Mucosa of descending colon (tissue), 3 donors: ENCODE results near the gene KLHL34. TPM values are rescaled to one million over a fixed set of nuclear protein-coding genes. Genes with fewer than 3 reads are reported as not detected.

Experiments
- ATAC-seq: fragments of 200-7000 bp; cut with Tn5 transposase; one replicate; pipeline ENCODE4 v1.9.1; 2020; ENCODE audit warnings: mild to moderate bottlenecking, moderate library complexity
- DNase-seq, 3 donors: peaks; one replicate each; pipeline ENCODE4 v3.0.0-alpha.2; 2020
- H3K36me3 ChIP-seq: fragments of 200-600 bp; one replicate; pipeline ENCODE4 v1.8.0; 2021; ENCODE audit warnings: low read depth, mild to moderate bottlenecking
- H3K4me1 ChIP-seq: fragments of 200-600 bp; one replicate; pipeline ENCODE4 v1.8.0; 2021; ENCODE audit warnings: low read depth, mild to moderate bottlenecking
- H3K4me3 ChIP-seq: fragments of 200-600 bp; one replicate; pipeline ENCODE4 v1.8.0; 2021; ENCODE audit warnings: mild to moderate bottlenecking
- H3K9me3 ChIP-seq: fragments of 200-600 bp; one replicate; pipeline ENCODE4 v1.8.0; 2021; ENCODE audit warnings: mild to moderate bottlenecking
- CTCF ChIP-seq: fragments of 200-600 bp; IDR thresholded peaks from one replicate; pipeline ENCODE4 v1.8.0; 2022; ENCODE audit warnings: antibody characterized with exemption, mild to moderate bottlenecking
- intact Hi-C, 2 donors: fragments of 100-400 bp; cut with DNase I in 1 of 2; cut with micrococcal nuclease in 1 of 2; formaldehyde crosslinking; loops; one replicate each; pipeline versions ENCODE4 v1.11.0 to v1.11.1; 2022; cut with DNase I, micrococcal nuclease
- total RNA-seq, 3 donors: library from RNA; stranded (reverse); fragmentation: NEBNext Ultra II Directional in 2 of 3; extraction: Animal tissue kit (Norgen Biotek cat#: 25700) in 2 of 3; gene quantifications; one replicate each; pipeline versions ENCODE4 v1.2.1 to v1.2.4, GENCODE V29; 2021 to 2023
- donor health status: DM: no; HTN: no; CAD: no; lungs with moderate emphysema.
- donor health status: DM: no; HTN: no; CAD: no.
- donor health status: DM: no; HTN: yes; CAD: no.

Gene KLHL34
- total RNA-seq, 3 donors from 2014 or later, result 1.6 to 2.5 (median 2.1) TPM

GRCh38 chrX:21674430-21675186 is 16.5 kb upstream of the KLHL34 start:
- no peaks in the 10 kb centered on the region for H3K36me3 ChIP-seq
- no peak for DNase-seq
- ATAC-seq, result peak; percentile 84
- no peak for TF ChIP-seq CTCF
- H3K9me3 ChIP-seq, result no peaks in the 10 kb centered on the region
- intact Hi-C loops, result no loop called here
- H3K4me3 ChIP-seq, result no peak overlapping the region
- no peaks in the 10 kb centered on the region for H3K4me1 ChIP-seq

GRCh38 chrX:21666679-21667078 is 8.5 kb upstream of the KLHL34 start:
- intact Hi-C loops, result no loop called here
- ATAC-seq (no peak), DNase-seq (no peak)
- no peaks in the 10 kb centered on the region for H3K9me3 ChIP-seq
- no peaks in the 10 kb centered on the region for H3K36me3 ChIP-seq
- no peaks in the 10 kb centered on the region for H3K4me1 ChIP-seq
- H3K4me3 ChIP-seq, result no peak overlapping the region
- no peak for TF ChIP-seq CTCF

GRCh38 chrX:21666252-21666651 is 8.1 kb upstream of the KLHL34 start:
- H3K9me3 ChIP-seq, result no peaks in the 10 kb centered on the region
- DNase-seq, result no peak
- no peaks in the 10 kb centered on the region for H3K4me1 ChIP-seq
- H3K36me3 ChIP-seq, result no peaks in the 10 kb centered on the region
- no peak overlapping the region for H3K4me3 ChIP-seq
- intact Hi-C loops, result no loop called here
- ATAC-seq, result no peak
- no peak for TF ChIP-seq CTCF

- Histone ChIP-seq H3K36me3 (no peaks in the 10 kb centered on the region), H3K4me3 (no peak overlapping the region), H3K4me1 (no peaks in the 10 kb centered on the region), H3K9me3 (no peaks in the 10 kb centered on the region)
- ATAC-seq, result no peak
- DNase-seq, result no peak
- intact Hi-C loops, result no loop called here
- TF ChIP-seq CTCF, result no peak
Observed at GRCh38 chrX:21662761-21663160, 4.6 kb upstream of the KLHL34 start.

- no peak for TF ChIP-seq CTCF
- H3K9me3 ChIP-seq, result no peaks in the 10 kb centered on the region
- ATAC-seq (no peak), DNase-seq (no peak)
- no peak overlapping the region for H3K4me3 ChIP-seq
- H3K4me1 ChIP-seq, result no peaks in the 10 kb centered on the region
- no peaks in the 10 kb centered on the region for H3K36me3 ChIP-seq
- intact Hi-C loops, result no loop called here
Observed at GRCh38 chrX:21661316-21661715, 3.2 kb upstream of the KLHL34 start.
